GM10248 (cell line): ENCODE data around the gene WNT11.

ENCODE experiments used
- CTCF ChIA-PET: fragments of 300-600 bp; sonication (Branson Sonifier 250); formaldehyde crosslinking; extraction: SDS; loops from one replicate; lab custom pipeline; 2021; ENCODE audit warnings: antibody characterized with exemption; lab: Yijun Ruan, JAX
- POLR2A ChIA-PET: fragments of 350-650 bp; sonication (Branson Sonifier 250); formaldehyde crosslinking; extraction: SDS; loops from one replicate; lab custom pipeline; 2020; ENCODE audit warnings: antibody characterized with exemption; lab: Yijun Ruan, JAX
- DNase-seq: peaks from one replicate; pipeline ENCODE4 v3.0.0; 2012; ENCODE audit errors: extremely low spot score
- TF ChIP-seq, protein P1 (sequence below): IDR thresholded peaks from 2 replicates; pipeline ENCODE4 v1.5.1; 2012; ENCODE audit warnings: mild to moderate bottlenecking, low read depth; ENCODE audit errors: extremely low read depth, missing control alignments, control extremely low read depth

WNT11 gene

GRCh38 chr11:76185511-76185910 is 20.8 kb downstream of the WNT11 start:
- no peak for DNase-seq
- TF ChIP-seq, protein P1, sequence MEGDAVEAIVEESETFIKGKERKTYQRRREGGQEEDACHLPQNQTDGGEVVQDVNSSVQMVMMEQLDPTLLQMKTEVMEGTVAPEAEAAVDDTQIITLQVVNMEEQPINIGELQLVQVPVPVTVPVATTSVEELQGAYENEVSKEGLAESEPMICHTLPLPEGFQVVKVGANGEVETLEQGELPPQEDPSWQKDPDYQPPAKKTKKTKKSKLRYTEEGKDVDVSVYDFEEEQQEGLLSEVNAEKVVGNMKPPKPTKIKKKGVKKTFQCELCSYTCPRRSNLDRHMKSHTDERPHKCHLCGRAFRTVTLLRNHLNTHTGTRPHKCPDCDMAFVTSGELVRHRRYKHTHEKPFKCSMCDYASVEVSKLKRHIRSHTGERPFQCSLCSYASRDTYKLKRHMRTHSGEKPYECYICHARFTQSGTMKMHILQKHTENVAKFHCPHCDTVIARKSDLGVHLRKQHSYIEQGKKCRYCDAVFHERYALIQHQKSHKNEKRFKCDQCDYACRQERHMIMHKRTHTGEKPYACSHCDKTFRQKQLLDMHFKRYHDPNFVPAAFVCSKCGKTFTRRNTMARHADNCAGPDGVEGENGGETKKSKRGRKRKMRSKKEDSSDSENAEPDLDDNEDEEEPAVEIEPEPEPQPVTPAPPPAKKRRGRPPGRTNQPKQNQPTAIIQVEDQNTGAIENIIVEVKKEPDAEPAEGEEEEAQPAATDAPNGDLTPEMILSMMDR: no peak
- ChIA-PET POLR2A (no interaction called here), CTCF (interaction anchor here (1.0 to 1.6 kb wide), 5 partner anchors 8 to 288 kb away, joined by 3 to 14 read pairs (median 3); no protein-coding TSS in a partner anchor)

DNA sequence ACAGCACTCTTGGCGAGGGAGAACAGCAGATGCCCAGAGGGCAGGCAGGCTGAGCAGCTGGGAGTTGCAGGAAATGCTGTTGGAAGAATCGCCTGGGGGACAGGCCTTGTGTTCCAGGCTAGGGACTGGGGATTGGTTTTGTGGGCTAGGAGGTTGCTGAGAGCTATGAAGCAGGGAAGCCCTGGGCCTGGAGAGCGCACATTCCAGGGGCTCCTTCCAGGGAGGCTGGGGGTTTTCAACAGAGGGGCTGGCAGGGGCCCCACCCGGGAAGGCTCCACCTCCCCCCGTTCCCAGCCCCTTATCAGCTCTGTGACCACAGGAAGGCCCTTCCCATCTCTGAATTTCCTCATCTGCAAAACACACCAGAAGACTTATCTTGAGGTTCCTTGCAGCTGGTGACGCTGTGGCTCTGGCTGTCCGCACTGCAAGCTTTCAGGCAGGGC is 21.7 kb downstream of the WNT11 start:
- no peak for DNase-seq
- TF ChIP-seq, protein P1: no peak
- ChIA-PET POLR2A (no interaction called here), CTCF (interaction anchor here (1.2 to 1.4 kb wide), 3 partner anchors 17 to 288 kb away, joined by 3 to 4 read pairs (median 3); no protein-coding TSS in a partner anchor)

- TF ChIP-seq, protein P1: no peak
- ChIA-PET CTCF (no interaction called here), POLR2A (no interaction called here)
- DNase-seq: no peak
Measured at GRCh38 chr11:76181371-76181770, 24.9 kb downstream of the WNT11 start.

- no peak for DNase-seq
- TF ChIP-seq, protein P1: no peak
- ChIA-PET POLR2A (no interaction called here), CTCF (interaction anchor here (0.8 to 2.4 kb wide), 2 partner anchors 27 to 29 kb away, joined by 3 to 6 read pairs; no protein-coding TSS in a partner anchor)
Measured at GRCh38 chr11:76179147-76179546, 27.2 kb downstream of the WNT11 start.

DNA sequence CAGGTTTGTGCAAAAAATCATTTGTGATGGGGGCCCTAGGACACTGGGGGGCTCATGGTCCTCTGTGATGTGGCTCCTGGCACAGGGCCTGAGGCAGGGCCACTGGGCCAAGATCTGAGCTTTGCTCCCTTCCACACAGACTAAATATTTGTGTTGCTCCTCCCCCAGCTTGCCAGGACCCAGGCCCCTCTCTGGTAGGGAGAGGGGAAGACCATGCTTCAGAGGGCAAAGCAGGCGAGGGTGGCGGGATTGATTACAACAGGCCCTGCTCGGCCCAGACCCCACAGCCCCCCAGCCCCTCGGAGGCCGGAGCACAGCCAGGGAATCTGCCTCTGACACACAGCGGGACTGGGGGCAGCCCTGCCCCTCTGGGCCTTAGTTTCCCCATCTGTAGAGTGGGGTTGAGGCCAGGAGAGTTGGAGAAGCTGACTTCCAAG is 29.0 kb downstream of the WNT11 start:
- CTCF ChIA-PET: interaction anchor here (1.1 to 2.2 kb wide), 3 partner anchors 9 to 24 kb away, joined by 3 to 4 read pairs (median 3); no protein-coding TSS in a partner anchor
- POLR2A ChIA-PET: no interaction called here
- DNase-seq: no peak
- TF ChIP-seq, protein P1: no peak

DNA sequence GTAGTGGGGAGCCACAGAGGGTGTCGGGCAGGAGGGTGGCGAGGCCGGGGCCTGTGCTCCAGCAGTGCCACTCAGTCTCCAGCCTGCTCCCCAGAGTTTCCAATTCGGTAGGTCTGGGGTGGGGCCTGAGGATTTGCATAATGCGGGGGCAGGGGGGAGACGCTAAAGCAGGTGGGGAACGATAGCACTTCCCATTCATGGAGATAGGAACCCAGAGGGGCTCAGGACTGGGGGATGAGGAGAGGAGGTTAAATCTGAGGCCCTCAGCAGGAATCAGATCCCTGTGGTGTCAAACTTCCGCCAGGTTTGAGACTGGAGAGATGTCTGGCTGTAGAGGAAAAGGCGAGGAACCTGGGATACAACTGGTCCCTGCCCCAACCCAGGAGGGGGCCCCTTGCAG is 29.8 kb downstream of the WNT11 start:
- POLR2A ChIA-PET: no interaction called here
- DNase-seq: no peak
- CTCF ChIA-PET: interaction anchor here (1.1 to 2.2 kb wide), 2 partner anchors 14 to 24 kb away, joined by 3 to 4 read pairs; no protein-coding TSS in a partner anchor
- TF ChIP-seq, protein P1: no peak
